Anterior cingulate cortex (tissue), 58 donors: ENCODE measurements around the gene NUP88.
"Not testable (repeated sequence)": the region's sequence is repeated elsewhere in the genome, so short reads cannot be mapped to it uniquely, and the experiment has no call there.

Experiments
- DNase-seq, 58 donors: peaks; one replicate each; lab custom pipeline; 2025; lab: John Stamatoyannopoulos, UW

Gene NUP88

DNA sequence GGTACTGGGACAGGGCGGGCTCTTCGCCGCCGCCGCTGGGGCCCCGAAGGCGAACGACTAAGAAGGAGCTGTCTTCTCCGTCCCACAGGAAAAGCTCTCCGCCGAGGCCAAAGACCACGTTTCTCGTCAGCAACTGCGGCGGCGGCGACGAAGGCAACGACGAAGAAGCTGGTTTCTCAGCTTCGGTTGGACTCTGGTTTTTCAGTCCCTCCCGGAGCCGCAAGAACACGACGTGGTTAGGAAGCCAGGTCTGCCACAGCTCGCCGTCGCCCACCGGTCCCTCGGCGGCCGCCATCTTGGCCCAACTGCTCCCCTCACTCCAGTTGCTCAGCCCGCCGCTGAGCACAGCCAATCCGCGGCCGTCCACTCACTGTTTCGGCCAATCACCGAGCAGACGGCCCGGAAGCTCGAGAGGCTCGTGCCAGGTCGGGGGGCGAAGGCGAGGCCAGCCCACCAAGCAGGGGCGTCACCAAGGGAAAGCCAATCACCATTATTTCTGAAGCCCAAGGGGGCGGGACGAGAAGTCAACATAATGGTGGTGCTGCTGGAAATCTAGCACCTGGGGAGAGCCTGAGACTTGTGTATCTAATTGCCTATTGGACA lies at the start of gene NUP88:
Gene NUP88, minus strand, starts transcription at position 307 of the 603 bp plus-strand sequence. Its CDS starts 12 bp downstream, at position 295.
- DNase-seq = peak; percentile 89 to 99 (median 97)

DNA sequence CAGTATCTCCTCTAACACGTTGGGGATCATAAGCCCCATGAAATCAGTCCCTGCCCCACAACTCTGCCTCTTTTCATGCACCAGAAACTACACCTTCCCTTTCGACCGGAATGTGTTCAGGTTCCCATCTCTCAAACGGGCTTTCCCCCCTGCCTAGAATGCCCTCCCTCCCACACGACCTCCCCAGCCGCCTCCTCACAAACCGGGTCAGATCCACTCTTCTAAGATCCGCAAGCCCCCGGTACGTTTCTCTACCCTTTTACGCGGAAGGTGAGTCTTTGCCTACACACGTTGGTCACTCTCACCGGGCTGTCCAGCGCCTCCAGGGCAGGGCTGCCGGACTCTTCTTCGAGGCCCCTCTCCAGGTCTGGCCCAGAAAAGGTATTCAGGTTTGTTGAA lies 48.6 kb upstream of the NUP88 start:
- DNase-seq = peak in 1 of 58 donors; percentile 24

DNA sequence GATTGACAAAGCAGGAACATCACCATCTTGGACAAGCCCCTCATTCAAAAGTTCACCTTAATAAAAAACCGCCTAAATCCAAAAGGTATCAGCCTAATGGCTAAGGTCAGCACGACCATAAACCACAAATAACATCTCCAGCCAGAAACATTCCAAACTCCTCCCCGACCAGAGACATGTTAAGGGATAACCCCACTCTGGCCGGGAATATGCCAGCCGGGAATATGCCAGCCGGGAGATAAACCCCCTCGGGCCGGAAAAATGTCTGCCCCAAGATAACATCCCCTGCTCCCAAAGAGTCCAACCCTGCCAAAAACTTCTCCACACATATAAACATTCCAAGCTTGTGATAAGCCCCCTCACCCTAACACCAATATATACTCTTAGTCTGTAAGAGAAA lies 48.0 kb upstream of the NUP88 start:
- DNase-seq = no peak

DNA sequence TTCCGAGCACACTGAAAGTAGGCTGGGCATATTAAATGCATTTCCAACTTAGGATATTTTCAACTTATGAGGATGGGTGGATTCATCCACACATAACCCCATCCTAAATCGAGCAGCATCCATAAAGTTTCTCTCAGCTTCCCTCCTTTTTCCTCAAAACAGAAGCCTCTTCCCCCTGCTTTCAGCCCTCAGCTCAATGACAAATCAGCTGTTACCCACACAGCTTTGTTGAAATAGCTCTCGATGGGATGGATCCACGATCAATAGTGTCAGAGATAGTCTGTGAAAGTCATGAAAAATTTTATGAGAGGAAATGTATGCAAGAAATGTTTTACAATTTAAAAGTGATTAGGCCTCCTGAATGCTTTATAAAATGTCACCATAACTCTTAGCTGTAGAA lies 46.8 kb upstream of the NUP88 start:
- no peak for DNase-seq

DNA sequence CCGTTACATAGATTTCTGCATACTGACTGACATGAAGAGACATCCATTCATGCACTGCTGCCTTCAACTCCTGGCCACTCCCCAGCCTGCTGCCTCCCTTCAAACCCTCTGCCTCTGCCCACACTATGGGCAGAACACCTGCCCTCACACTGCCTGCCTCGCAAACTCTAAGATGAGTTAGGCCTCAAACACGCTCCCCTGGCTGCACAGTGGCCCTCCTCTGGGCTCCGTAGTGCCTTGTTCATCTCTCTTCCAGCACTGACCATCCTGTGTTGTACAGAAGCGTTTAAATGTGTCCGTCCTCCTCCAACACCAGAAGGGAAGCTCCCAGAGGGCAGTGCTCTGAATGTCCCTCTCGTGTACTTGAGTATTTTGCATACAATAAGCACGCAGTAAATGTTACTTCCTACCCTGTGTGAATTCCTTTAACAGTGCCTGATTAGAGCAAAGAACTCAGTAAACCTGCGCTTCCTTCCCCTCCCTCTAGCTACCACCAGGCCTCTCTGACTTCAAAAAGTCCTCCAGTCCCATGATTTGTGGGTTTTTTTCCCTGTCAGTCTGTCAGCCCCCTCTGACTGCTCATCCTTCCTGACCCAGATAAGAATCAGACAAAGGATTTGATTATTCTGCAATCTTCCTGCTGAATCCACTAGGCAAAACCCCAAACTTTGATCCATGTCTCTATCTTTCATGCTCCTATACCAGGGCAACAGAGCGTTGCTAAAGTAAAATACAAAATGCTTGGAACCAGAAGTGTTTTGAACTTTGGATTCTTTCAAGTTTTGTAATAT lies 45.5 kb upstream of the NUP88 start:
- DNase-seq = no peak

DNA sequence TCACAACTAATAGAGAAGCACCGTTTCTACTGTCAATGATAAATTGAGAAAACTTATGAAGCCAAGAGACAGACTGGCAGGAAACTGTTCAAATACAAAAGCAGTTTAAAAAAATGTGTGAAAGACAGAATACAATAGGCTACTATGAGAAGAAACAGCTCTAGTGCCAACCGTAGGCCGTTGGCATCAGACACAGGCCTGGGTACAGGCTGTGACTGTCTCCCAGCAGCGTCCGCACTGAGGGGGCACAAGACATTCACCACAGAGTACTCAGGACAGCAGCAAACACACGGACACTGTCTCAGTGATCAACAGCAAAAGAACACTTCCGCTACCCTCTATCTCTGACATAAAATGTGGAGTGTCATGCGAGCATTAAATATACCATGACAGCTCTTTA lies 27.3 kb upstream of the NUP88 start:
- DNase-seq = peak in 56 of 58 donors; percentile 2 to 90 (median 64)

DNA sequence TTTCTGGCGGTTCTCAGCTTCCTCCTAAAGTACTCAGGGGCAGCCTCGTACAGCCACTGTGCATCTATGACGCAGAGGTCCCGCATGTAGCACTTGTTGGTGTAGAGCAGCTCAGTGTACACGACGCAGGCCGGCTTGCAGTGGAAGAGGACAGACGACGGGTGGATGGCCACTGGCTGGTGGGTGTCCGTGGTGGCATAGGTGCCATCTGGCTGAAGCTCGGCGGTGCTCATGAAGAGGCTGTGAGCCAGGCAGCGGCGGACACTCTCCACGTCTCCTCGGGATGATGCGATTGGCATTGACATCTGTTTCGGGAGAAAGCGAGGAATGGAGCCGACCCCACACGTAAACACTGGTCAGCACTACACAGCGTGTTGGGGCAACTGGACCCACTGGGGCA lies 24.7 kb upstream of the NUP88 start:
- DNase-seq = no peak

DNA sequence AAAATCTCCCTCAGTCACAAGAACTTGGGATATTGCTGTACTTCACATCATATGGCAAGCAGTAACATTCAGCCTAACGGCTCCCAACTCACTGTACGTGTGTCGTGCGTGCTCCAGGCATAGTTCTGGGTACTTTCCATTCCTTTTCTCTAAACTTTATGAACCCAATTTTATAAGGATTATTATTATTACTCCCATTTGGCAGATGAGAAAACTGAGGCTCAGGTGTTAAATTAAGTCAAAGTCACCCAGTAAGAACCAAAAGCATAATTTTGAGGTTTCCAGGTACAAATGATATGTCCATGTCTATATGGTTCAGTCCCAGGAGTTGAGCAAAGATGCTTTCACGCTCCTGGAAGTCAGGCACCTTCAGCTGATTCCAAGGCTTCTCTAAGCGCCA lies 24.3 kb upstream of the NUP88 start:
- no peak for DNase-seq

DNA sequence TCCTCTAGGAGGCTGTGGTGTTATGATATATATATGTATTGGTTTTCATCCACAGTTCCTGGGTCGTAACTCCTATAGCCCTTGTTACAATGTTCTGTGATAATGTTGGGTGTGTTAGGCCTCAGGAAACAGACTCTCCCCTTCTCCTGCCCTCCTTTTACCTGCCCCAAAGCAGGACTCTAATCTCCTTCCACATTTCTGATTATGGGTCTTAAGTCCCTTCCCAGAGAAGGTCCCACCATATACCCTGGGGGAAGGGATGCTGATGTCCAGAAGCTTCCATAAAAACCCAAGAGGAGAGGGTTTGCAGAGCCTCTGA lies 19.9 kb upstream of the NUP88 start:
- no peak for DNase-seq

DNA sequence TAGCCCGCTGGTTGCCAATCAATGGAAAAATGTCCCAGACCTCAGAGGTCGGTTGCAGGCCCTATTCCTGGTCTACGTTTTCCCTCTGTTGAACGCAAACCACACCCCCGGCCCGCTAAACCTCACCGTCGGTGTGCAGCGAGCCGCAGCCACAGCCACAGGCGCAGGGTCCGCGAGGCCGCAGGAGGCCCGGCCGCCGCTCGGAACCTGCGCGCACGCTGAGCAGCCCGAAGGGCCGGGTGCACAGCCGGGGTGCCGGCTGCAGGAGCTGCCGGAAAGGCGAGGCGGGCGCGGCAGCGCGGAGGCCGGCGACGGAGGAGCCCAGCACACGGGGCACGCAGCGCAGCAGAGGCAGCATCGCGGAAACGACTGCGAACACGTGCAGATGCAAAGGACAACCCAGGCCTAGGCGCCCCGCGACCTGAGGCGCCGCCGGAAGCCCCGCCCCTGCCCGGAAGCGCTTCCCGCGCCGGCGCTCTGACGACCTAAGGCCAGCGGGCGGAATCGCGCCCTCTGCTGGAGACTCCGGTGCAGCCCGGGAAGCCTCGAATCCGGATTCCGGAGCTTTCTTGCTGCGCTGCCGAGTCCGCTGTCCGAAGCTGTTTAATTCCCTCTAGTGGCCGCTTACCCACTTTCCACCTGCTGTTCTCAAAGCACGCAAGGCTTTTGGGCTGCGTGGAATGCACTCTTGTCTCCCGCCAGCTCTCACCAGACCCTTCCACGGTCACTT lies 19.4 kb upstream of the NUP88 start, which contains the start of gene C1QBP:
Gene C1QBP, minus strand, starts transcription at position 440 of the 730 bp plus-strand sequence. Its CDS starts 82 bp downstream, at position 358.
- DNase-seq = peak in 57 of 58 donors; percentile 34 to 93 (median 85)

DNA sequence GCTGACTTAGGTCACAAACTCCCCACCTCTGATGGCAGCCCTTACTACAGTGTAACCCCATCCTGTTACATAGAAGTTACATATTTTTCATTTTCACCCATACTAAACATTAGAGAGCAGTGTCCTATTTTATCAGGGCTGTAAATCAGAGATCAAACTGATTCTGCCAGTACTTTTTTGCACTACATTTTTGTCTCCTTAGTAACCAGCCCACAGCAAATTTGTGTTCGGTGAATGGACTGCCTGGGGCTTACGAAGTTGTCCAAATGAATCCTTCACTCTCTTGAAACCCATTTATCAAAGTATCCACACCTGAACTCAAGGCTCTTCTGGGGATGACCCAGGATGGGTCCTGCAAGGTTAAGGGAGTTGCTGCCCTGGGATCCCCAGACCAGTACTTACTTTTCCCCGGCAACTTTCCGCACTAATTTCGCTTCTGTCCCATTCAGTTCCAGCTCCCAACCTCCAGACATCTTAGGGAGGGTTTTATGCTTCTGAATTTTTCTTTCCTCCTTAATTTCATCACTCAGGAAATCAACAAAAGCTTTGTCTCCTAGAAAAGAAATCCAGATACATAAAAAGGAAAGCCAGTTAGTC lies 18.4 kb upstream of the NUP88 start:
- DNase-seq = no peak

DNA sequence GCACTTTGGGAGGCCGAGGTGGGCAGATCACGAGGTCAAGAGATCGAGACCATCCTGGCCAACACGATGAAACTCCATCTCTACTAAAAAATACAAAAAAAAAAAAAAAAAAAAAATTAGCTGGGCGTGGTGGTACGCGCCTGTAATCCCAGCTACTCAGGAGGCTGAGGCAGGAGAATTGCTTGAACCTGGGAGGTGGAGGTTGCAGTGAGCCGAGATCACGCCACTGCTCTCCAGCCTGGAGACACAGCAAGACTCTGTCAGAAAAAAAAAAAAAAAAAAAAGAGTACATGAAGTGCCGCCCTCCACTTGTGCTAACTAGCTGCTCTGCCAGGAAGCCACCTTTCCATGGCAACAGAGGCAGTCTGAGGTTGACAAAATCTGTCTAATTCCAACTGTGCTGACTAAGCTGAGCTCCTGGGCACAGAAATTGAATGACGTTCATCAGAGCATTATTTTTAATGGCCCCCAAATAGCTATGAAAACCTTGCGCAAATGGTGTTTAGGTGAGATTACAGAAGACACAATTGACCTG lies 16.4 kb upstream of the NUP88 start:
- DNase-seq = peak in 21 of 58 donors; percentile 3 to 49 (median 15)

DNA sequence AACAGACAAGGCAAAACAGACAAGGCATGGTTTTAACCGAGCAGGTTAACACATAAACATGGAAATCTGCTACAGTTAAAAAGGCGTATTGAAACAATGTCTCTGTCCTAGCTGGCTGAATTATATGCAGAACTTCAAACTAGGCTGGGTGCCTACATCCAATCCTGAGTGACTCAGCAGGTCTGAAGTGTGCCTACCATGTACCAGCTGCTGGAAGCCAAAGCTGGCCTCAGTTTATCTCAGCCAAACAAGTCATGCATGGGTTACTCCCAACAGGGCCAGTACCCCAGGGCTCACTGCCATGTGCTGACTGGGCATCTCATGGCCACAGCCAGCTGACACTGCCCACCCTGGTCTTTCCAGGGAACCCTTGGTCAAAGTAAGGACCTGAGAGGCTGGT lies 15.5 kb upstream of the NUP88 start:
- DNase-seq = peak in 5 of 58 donors; percentile 3 to 35 (median 5)

DNA sequence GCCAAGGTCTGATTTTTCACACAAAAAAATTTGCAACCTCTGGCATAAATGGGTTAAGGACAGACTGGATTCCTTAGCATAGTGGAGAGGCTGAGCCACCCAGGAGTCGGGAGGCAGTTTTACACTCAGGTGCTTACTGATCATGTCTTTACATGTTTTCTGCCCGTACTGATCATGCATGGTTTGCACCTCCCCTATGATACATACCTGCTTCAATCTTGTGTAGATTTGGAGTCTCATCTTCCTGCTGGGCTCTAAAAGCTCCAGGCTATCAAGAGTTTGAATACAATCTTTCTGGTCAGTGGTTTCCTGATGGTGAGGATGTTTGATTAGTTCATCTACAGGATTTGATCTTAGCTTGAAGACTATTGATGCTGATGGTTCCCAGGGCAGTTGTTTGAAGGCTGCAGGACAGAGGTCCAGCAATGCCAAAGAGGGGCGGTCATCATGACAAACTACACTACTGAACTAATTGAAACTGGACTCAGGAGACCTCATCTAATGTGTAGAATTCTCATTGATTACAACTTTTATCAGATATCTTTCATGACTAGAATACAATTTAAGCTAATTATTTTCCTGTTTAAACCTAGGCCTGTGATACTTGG lies 12.6 kb upstream of the NUP88 start:
- DNase-seq = no peak

DNA sequence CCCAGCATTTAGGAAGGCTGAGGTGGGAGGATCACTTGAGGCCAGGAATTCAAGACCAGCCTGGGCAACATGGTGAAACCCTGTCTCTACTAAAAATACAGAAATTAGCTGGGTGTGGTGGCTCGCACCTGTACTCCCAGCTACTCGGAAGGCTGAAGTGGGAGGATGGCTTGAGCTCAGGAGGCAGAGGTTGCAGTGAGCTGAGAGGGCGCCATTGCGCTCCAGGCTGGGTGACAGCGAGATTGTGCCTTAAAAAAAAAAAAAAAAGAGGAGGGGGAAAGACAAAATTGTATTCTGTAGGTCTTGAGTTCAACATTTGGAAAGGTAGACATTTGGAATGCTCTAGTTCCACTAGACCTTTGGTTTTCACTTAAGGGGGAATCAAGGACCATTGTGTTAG lies 11.8 kb upstream of the NUP88 start:
- not testable (repeated sequence) for DNase-seq

DNA sequence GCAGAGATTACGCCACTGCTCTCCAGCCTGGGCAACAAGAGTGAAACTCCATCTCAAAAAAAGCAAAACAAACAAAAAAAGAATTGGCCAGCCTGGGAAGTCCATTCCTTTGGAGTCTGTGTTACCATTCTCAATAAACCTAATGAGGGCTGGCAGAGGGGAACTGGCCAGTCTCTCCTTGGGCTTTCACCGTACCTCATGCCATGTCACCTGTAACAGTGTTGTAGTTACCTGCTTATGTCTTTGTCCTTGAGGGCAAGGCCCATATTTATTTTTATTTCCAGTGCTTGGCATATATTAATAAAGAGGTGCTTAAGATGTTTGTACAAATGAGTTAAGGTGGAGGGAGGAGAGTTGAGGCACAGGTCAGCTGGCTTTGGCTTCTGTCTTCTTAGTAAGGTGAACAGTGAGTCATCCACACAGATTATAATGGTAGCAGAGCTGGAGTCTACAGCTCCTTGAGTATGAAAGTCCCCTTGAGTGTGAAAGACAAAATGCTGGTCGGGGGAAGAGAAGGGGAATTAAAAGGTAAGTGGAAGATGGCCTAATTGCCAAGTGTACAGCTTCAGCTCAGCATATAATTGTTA lies 11.0 kb upstream of the NUP88 start:
- no peak for DNase-seq

DNA sequence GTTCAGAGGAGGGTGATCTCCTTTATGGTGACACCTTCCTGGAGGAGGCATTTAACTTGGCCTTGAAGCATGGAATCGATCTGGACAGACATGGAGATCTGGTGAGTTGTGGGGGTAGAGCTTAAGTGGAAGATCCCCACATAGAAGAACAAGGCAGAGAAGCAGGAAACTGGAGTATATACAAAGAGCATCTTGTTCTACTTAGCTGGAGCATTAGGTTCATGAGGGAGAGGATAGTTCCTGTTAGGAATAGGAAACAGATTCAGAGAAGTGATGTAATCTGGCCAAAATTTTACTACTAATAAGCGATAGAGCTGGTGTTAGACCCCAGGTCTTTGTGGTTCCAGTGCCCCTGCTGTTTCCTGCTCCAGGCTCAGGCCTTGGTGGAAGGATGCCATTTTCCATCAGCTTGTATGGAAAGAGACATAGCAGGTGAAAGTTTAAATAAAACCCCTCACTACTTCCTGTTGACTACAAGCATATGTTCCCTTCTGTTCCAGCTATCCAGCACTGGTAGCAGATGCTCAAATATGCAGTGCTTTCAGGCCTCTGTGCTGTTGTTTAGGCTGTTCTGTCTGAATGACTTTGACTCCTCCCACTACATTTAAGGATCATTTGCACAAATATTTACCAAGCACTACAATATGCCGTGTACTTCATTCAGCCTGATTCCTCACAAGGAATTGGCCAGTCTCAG lies 9.9 kb upstream of the NUP88 start:
- no peak for DNase-seq

DNA sequence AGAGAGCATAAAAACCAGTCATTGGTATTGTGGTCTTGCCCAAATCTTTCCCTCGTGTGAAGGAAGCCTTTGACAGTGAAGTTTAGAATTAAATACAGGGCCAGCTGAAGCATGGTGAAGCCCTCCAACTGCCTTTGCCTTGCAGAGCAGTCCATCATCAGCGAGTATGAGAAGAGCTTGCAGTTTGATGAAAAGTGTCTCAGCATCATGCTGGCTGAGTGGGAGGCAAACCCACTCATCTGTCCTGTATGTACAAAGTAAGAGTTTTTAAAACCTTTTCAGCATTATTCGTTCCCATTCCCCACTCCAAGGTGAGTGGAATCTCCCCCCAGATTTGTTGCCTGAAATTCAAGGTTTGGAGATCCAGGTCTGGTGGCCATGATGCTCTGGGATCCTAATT lies 6.4 kb upstream of the NUP88 start:
- DNase-seq = no peak

DNA sequence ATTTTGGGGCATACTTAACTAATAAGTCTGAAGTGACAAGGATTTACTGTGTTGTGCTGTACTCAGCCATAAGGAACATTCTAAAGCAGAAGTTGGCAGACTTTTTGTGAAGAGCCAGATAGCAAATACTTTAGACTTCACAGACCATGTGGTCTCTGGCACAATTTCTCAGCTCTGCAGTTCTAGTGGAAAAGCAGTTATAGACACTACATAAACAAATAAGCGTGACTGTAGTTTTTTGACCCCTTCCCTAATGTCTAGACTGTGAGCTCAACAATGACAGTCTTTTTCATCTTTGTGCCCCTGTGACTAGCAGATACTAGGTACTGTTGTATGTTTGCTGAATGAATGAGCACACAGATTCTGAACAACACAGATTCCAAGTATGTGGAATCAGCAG lies 5.4 kb upstream of the NUP88 start:
- no peak for DNase-seq
